HG03135 (cell line): ENCODE results near the gene SDK1.
"Not testable (repeated sequence)": the region's sequence is repeated elsewhere in the genome, so short reads cannot be mapped to it uniquely, and the experiment has no call there.

ENCODE experiments used
- ATAC-seq: cut with Tn5 transposase; IDR thresholded peaks from one replicate; pipeline ENCODE4 v1.9.1; 2021; ENCODE audit warnings: mild to moderate bottlenecking, moderate library complexity; ENCODE audit not compliant: unreplicated experiment

SDK1 gene

DNA sequence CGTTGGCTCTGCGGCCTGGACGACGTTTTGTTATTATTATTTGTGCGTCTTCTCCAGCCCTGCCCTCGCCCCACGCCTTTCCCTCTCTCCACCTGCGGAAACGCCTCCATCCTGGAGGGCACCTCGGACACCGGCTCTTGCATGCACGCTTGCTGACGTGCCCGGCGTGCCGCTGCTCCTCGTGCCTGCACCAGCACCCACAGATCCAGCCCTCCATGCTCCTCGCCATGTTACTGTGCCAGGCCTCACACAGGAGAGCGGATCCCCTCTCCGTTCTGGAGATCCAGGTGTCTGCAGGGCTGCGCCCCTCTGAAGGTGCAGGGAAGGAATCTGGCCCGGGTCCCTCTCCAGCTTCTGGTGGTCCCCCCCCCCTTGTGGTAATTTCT, 1007.1 kb downstream of the SDK1 start:
- no peak for ATAC-seq

DNA sequence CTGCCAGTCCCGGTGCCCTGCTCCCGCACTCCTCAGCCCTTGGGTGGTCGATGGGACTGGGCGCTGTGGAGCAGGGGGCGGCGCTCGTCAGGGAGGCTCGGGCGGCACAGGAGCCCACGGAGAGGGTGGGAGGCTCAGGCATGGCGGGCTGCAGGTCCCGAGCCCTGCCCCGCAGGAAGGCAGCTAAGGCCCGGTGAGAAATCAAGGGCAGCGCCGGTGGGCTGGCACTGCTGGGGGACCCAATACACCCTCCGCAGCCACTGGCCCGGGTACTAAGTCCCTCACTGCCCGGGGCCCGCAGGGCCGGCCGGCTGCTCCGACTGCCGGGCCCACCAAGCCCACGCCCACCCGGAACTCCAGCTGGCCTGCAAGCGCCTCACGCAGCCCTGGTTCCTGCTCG, 1012.9 kb downstream of the SDK1 start:
- not testable (repeated sequence) for ATAC-seq

DNA sequence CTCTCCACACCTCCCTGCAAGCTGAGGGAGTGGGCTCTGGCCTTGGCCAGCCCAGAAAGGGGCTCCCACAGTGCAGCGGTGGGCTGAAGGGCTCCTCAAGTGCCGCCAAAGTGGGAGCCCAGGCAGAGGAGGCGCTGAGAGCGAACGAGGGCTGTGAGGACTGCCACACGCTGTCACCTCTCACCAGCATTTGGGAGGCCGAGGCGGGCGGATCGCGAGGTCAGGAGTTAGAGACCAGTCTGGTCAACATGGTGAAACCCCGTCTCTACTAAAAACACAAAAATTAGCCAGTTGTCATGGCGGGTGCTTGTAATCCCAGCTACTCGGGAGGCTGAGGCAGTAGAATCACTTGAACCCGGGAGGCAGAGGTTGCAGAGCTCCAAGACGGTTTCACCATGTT, 1013.3 kb downstream of the SDK1 start:
- ATAC-seq: not testable (repeated sequence)
